Measurements from ENCODE around the gene NTNG1. TPM values are rescaled to one million over a fixed set of nuclear protein-coding genes. Genes with fewer than 3 reads are reported as not detected.

The NTNG1 gene
- total and polyA plus RNA-seq, 11 donors = 4.6 TPM; not detected in 10

- H3K27me3 ChIP-seq = peaks cover 6 to 46% (median 22%) of the 10 kb centered on the region in 9 donors
- no peak for ATAC-seq
- H3K9me3 ChIP-seq = no peaks in the 10 kb centered on the region
- H3K4me1 ChIP-seq = peaks cover 0 to 26% (median 10%) of the 10 kb centered on the region in 12 donors
- intact Hi-C loops (cut with DNase I) = no loop called here
- H3K27ac ChIP-seq = no peak overlapping the region
- H3K36me3 ChIP-seq = no peaks in the 10 kb centered on the region
- H3K4me3 ChIP-seq = no peak overlapping the region
- no peak for DNase-seq
- TF ChIP-seq POLR2A (IDR thresholded peaks at IDR 0.05) (no peak), CTCF (IDR thresholded peaks at IDR 0.05) (no peak)
Measured at GRCh38 chr1:107138166-107138565, 2.7 kb upstream of the NTNG1 start.

GRCh38 chr1:107138767-107139445 is 1.9 kb upstream of the NTNG1 start:
- Histone ChIP-seq H3K27ac (no peak overlapping the region), H3K4me1 (peaks cover 0 to 26% (median 10%) of the 10 kb centered on the region in 12 donors), H3K36me3 (no peaks in the 10 kb centered on the region), H3K27me3 (peaks cover 8 to 54% (median 22%) of the 10 kb centered on the region in 9 donors), H3K9me3 (no peaks in the 10 kb centered on the region), H3K4me3 (no peak overlapping the region)
- intact Hi-C loops (cut with DNase I) = no loop called here
- ATAC-seq (no peak), DNase-seq (no peak)
- 77 to 93% (median 85%) methylated on average over 3 of the region's 3 CpGs for WGBS, 4 donors
- TF ChIP-seq POLR2A (IDR thresholded peaks at IDR 0.05) (no peak), CTCF (IDR thresholded peaks at IDR 0.05) (no peak)

- Histone ChIP-seq H3K27ac (peak overlapping the region in 1 of 12 donors; percentile 49), H3K36me3 (no peaks in the 10 kb centered on the region), H3K9me3 (no peaks in the 10 kb centered on the region), H3K4me1 (peaks cover 0 to 26% (median 10%) of the 10 kb centered on the region in 12 donors), H3K4me3 (peak overlapping the region; percentile 18 to 60 (median 50)), H3K27me3 (peaks cover 12 to 61% (median 27%) of the 10 kb centered on the region in 9 donors)
- intact Hi-C loops (cut with DNase I) = loop anchor here in 1 of 10 donors (10.0 kb wide), 1 partner anchor 1115 kb away; no protein-coding TSS in a partner anchor
- 0 to 3% (median 1%) methylated on average over 51 to 53 of the region's 53 CpGs for WGBS, 4 donors
- DNase-seq = peak in 3 of 5 donors; percentile 16 to 35 (median 17)
- ATAC-seq = peak in 1 of 4 donors; percentile 46
- no peak for TF ChIP-seq POLR2A (IDR thresholded peaks at IDR 0.05)
- TF ChIP-seq CTCF (IDR thresholded peaks at IDR 0.05) = no peak
Measured at GRCh38 chr1:107139833-107140702, 771 bp upstream of the NTNG1 start.
